K562 (cell line): Measurements from ENCODE around the gene OPHN1. TPM values are rescaled to one million over a fixed set of nuclear protein-coding genes. Genes with fewer than 3 reads are reported as not detected.

Source experiments
- ATAC-seq: fragments of 200-7000 bp; cut with Tn5 transposase; 3 replicates; pipeline ENCODE4 v1.9.1; 2020; ENCODE audit warnings: moderate library complexity
- BruUV-seq: library from RNA; stranded (reverse); fragments of 400-500 nt; replicated peaks from 2 replicates; lab custom pipeline; 2021; lab: Mats Ljungman, UMichigan
- CTCF ChIA-PET: fragments of 300-600 bp; formaldehyde crosslinking; extraction: SDS; loops from one replicate; lab custom pipeline; 2021; ENCODE audit warnings: low intra/inter-chr PET ratio; lab: Yijun Ruan, JAX
- POLR2A ChIA-PET: fragments of 300-600, 350-650 bp; sonication (Branson Sonifier 250); formaldehyde crosslinking; extraction: SDS; loops from one replicate; lab custom pipeline; 2021; ENCODE audit warnings: antibody characterized with exemption, inconsistent platforms; lab: Yijun Ruan, JAX
- DNase-seq, 4 experiments: peaks; one replicate each; pipeline versions ENCODE4 v3.0.0 to v3.0.0-alpha.2; 2011 to 2018; ENCODE audit warnings: low spot score in 3 of 4, mixed read lengths in 3 of 4; ENCODE audit errors: extremely low read depth in 1 of 4
- FAIRE-seq: peaks from 2 replicates; lab custom pipeline; 2011; peaks lifted over from hg19 to GRCh38; lab: Jason Lieb, UNC
- H2AFZ ChIP-seq: 2 replicates; pipeline ENCODE4 v1.6.0; 2011; ENCODE audit warnings: low read depth, low read length, control low read depth, inconsistent platforms
- H3K27ac ChIP-seq: fragments of 200-600 bp; 3 replicates; pipeline ENCODE4 v1.8.0; 2011; ENCODE audit warnings: low read depth, mild to moderate bottlenecking, control low read depth, inconsistent platforms, low read length, moderate library complexity, mixed read lengths; ENCODE audit errors: extremely low read depth
- H3K27me3 ChIP-seq, 2 experiments: fragments of 300-600 bp in 1 of 2; 2 replicates in 1 of 2; 3 replicates in 1 of 2; pipeline versions ENCODE4 v1.6.0 to v1.8.0; 2011; ENCODE audit warnings: inconsistent platforms in 2 of 2, low read length in 2 of 2, mild to moderate bottlenecking in 1 of 2, mixed read lengths in 1 of 2, moderate library complexity in 1 of 2; ENCODE audit not compliant: control insufficient read depth in 2 of 2, insufficient read depth in 2 of 2
- H3K36me3 ChIP-seq: fragments of 300-600 bp; 3 replicates; pipeline ENCODE4 v1.8.0; 2011; ENCODE audit warnings: mild to moderate bottlenecking, low read length, inconsistent platforms; ENCODE audit not compliant: control insufficient read depth, insufficient read depth
- H3K4me1 ChIP-seq, 2 experiments: fragments of 200-600 bp in 1 of 2; replicated peaks in 1 of 2; 2 replicates in 1 of 2; 3 replicates in 1 of 2; pipeline versions ENCODE4 v1.5.1 to v1.8.0; 2011; ENCODE audit warnings: inconsistent platforms in 2 of 2, low read length in 2 of 2, mild to moderate bottlenecking in 1 of 2, mixed read lengths in 1 of 2, moderate library complexity in 1 of 2; ENCODE audit not compliant: control insufficient read depth in 2 of 2, insufficient read depth in 2 of 2
- H3K4me2 ChIP-seq: 2 replicates; pipeline ENCODE4 v1.6.1; 2011; ENCODE audit warnings: low read length, control low read depth, inconsistent platforms, mixed read lengths; ENCODE audit not compliant: insufficient read depth
- H3K4me3 ChIP-seq: fragments of 200-600 bp; sonication (generic), shearing (Covaris generic); 2 replicates; pipeline ENCODE4 v1.5.1; 2016; ENCODE audit warnings: control low read depth, inconsistent platforms
- H3K79me2 ChIP-seq: fragments of 200-600 bp; 3 replicates; pipeline ENCODE4 v1.8.0; 2011; ENCODE audit warnings: low read length, inconsistent platforms; ENCODE audit not compliant: control insufficient read depth, insufficient read depth
- H3K9ac ChIP-seq, 2 experiments: 2 replicates each; pipeline versions ENCODE4 v1.6.0 to v1.6.1; 2011; ENCODE audit warnings: low read depth in 2 of 2, low read length in 2 of 2, control low read depth in 1 of 2, inconsistent platforms in 1 of 2, mild to moderate bottlenecking in 1 of 2, mixed read lengths in 1 of 2; ENCODE audit not compliant: insufficient read depth in 1 of 2
- H3K9me1 ChIP-seq: one replicate; pipeline ENCODE4 v1.6.0; 2011; ENCODE audit warnings: inconsistent platforms, mild to moderate bottlenecking, low read length, moderate library complexity; ENCODE audit not compliant: control insufficient read depth, insufficient read depth
- H3K9me3 ChIP-seq: replicated peaks from 2 replicates; pipeline ENCODE4 v1.5.1; 2011; ENCODE audit warnings: low read depth, low read length, inconsistent platforms; ENCODE audit not compliant: control insufficient read depth, insufficient read depth
- H4K20me1 ChIP-seq: replicated peaks from 2 replicates; pipeline ENCODE4 v1.6.1; 2011; ENCODE audit warnings: low read length, inconsistent platforms, mixed read lengths; ENCODE audit not compliant: control insufficient read depth, insufficient read depth
- ZNF124 ChIP-seq: sonication (generic); formaldehyde crosslinking; IDR thresholded peaks from 2 replicates; pipeline ENCODE4 v1.8.1; 2022; ENCODE audit warnings: missing genetic modification reagents
- ZNF133 ChIP-seq: fragments of 250-450 bp; sonication (Bioruptor Pico); IDR thresholded peaks from 2 replicates; pipeline ENCODE4 v1.4.0; 2020; ENCODE audit warnings: mild to moderate bottlenecking
- WGBS: fragments of 100-300 bp; shearing (Covaris generic); methylation state at CpG from one replicate; pipeline ENCODE4 v1.1.6; 2016; ENCODE audit warnings: low coverage, mixed read lengths; ENCODE audit not compliant: insufficient coverage; ENCODE audit errors: missing lambda C conversion rate; 5-methylcytosine and 5-hydroxymethylcytosine counted together
- in situ Hi-C: fragments of 300-500 bp; cut with MboI; formaldehyde crosslinking; loops from 4 replicates; pipeline ENCODE4 v1.15.0; 2018; ENCODE audit warnings: inconsistent platforms, mixed read lengths
- intact Hi-C: fragments of 100-400 bp; cut with micrococcal nuclease; formaldehyde crosslinking; loops from 2 replicates; pipeline ENCODE4 v1.14.2; 2022
- polyA plus RNA-seq, 8 experiments: library from polyadenylated mRNA; depleted of rRNA in 4 of 8; stranded (reverse) in 5 of 8; unstranded in 3 of 8; fragments of >200 nt; fragmentation: Nextera tagmentation in 2 of 8; fragmentation: Illumina TruSeq in 1 of 8; extraction: Ambion mirVana in 2 of 8; extraction: Trizol in 1 of 8; gene quantifications; 2 replicates each; pipeline versions ENCODE4 v1.2.1 to v1.2.3, GENCODE V29; 2011 to 2014; ENCODE audit warnings: inconsistent platforms in 1 of 8, missing spikeins in 1 of 8
- total RNA-seq, 7 experiments: library from RNA; depleted of rRNA in 6 of 7; stranded (reverse); fragments of >200 nt in 6 of 7; fragmentation: Illumina TruSeq in 2 of 7; extraction: Trizol in 2 of 7; gene quantifications; 2 replicates each; pipeline versions ENCODE4 v1.2.1 to v1.2.3, GENCODE V29; 2011 to 2021; ENCODE audit warnings: low replicate concordance in 1 of 7
- TF ChIP-seq, protein P1 (sequence below), 2 experiments: fragments of 450-650 bp in 1 of 2; sonication (generic) in 1 of 2; formaldehyde crosslinking in 1 of 2; IDR thresholded peaks in 1 of 2; conservative IDR thresholded peaks in 1 of 2; 2 replicates each; pipeline versions ENCODE4 v1.6.1 to v1.8.1; 2016 to 2023; ENCODE audit warnings: mild to moderate bottlenecking in 2 of 2, moderate library complexity in 2 of 2, inconsistent platforms in 1 of 2, missing genetic modification reagents in 1 of 2

The OPHN1 gene
- total and polyA plus RNA-seq, 9 of the 15 experiments (the other 6 are each of a cell fraction or from before 2014, with no cell fraction given): 0.28 to 1.8 (median 1.0) TPM

- TF ChIP-seq ZNF124 (CRISPR knock-in tag): no peak
Observed at GRCh38 chrX:68480969-68481368, 47.7 kb upstream of the OPHN1 start (continued).

GRCh38 chrX:68464796-68465195 lies 31.5 kb upstream of the OPHN1 start:
- Histone ChIP-seq H2AFZ (no peak overlapping the region), H3K4me3 (no peak overlapping the region), H3K9me3 (no peaks in the 10 kb centered on the region), H3K27ac (no peak overlapping the region), H3K9me1 (no peaks in the 10 kb centered on the region), H3K4me1 (no peaks in the 10 kb centered on the region), H3K27me3 (no peaks in the 10 kb centered on the region), H3K9ac (no peak overlapping the region), H3K4me2 (no peak overlapping the region), H3K79me2 (no peaks in the 10 kb centered on the region), H4K20me1 (no peaks in the 10 kb centered on the region), H3K36me3 (no peaks in the 10 kb centered on the region)
- DNase-seq: no peak
- no TSS peak for BruUV-seq
- intact Hi-C loops (loop anchor here (5.0 kb wide), 3 partner anchors 232 to 282 kb away; no protein-coding TSS in a partner anchor), in situ Hi-C loops (loop anchor here (5.0 kb wide), 1 partner anchor 267 kb away; no protein-coding TSS in a partner anchor)
- CTCF ChIA-PET: no interaction called here
- ATAC-seq: no peak
- TF ChIP-seq ZNF133 (CRISPR knock-in tag): no peak
- TF ChIP-seq, protein P1, sequence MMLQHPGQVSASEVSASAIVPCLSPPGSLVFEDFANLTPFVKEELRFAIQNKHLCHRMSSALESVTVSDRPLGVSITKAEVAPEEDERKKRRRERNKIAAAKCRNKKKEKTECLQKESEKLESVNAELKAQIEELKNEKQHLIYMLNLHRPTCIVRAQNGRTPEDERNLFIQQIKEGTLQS (IDR thresholded peaks at IDR 0.05): 0 out of 2 replicates have a peak, but pooled peaks have one; percentile 20
- TF ChIP-seq, protein P1 (CRISPR knock-in tag; conservative IDR thresholded peaks at IDR 0.05): no peak
- FAIRE-seq: no peak
- POLR2A ChIA-PET: interaction anchor here (0.8 kb wide), 1 partner anchor 11 kb away, joined by 3 read pairs; no protein-coding TSS in a partner anchor
- WGBS: 47% methylated on average over 4 of the region's 4 CpGs
